Stimulated activated naive CD4-positive, alpha-beta T cell treated with Interleukin-2 at 50 U/mL for 16 hours (primary cell): Measurements from ENCODE around the gene EEF2K.
A peak's percentile ranks its signal among the peaks of the same experiment; 100 is the strongest.
"Not testable (repeated sequence)": the region's sequence is repeated elsewhere in the genome, so short reads cannot be mapped to it uniquely, and the experiment has no call there.

Experiments
- DNase-seq: peaks from one replicate; lab custom pipeline; 2025; lab: John Stamatoyannopoulos, UW

Gene EEF2K

GRCh38 chr16:22213236-22213635, 7.2 kb downstream of the EEF2K start:
- DNase-seq, result no peak

- DNase-seq, result no peak
These were observed 7.7 kb downstream of the EEF2K start for GRCh38 chr16:22213801-22214200.

- no peak for DNase-seq
These were observed 8.3 kb downstream of the EEF2K start for GRCh38 chr16:22214402-22214801.

- DNase-seq, result no peak
These were observed 8.8 kb downstream of the EEF2K start for GRCh38 chr16:22214889-22215288.

- DNase-seq, result no peak
These were observed 10.2 kb downstream of the EEF2K start for GRCh38 chr16:22216191-22216831.

GRCh38 chr16:22216832-22217225, 10.8 kb downstream of the EEF2K start:
- DNase-seq, result not testable (repeated sequence)

- DNase-seq, result no peak
These were observed 12.0 kb downstream of the EEF2K start for GRCh38 chr16:22217890-22218730.

GRCh38 chr16:22219389-22220068, 13.5 kb downstream of the EEF2K start:
- DNase-seq, result no peak

- DNase-seq, result no peak
These were observed 14.0 kb downstream of the EEF2K start for GRCh38 chr16:22220069-22220440.

- DNase-seq, result no peak
These were observed 14.6 kb downstream of the EEF2K start for GRCh38 chr16:22220714-22221113.

GRCh38 chr16:22222006-22222405, 15.9 kb downstream of the EEF2K start:
- DNase-seq, result no peak

GRCh38 chr16:22222998-22223397, 16.9 kb downstream of the EEF2K start:
- DNase-seq, result no peak

GRCh38 chr16:22225060-22225459, 19.0 kb downstream of the EEF2K start:
- no peak for DNase-seq

GRCh38 chr16:22229889-22230288, 23.8 kb downstream of the EEF2K start:
- DNase-seq, result no peak

GRCh38 chr16:22232277-22233036, 26.4 kb downstream of the EEF2K start:
- peak; percentile 7 for DNase-seq

GRCh38 chr16:22233037-22233372, 26.9 kb downstream of the EEF2K start:
- no peak for DNase-seq

GRCh38 chr16:22235839-22236745, 30.0 kb downstream of the EEF2K start:
- DNase-seq, result no peak

- DNase-seq, result no peak
These were observed 33.2 kb downstream of the EEF2K start for GRCh38 chr16:22239131-22239805.

GRCh38 chr16:22240023-22240710, 34.1 kb downstream of the EEF2K start:
- DNase-seq, result no peak

GRCh38 chr16:22250522-22250921, 44.4 kb downstream of the EEF2K start:
- DNase-seq, result no peak
